Cardiac septum (tissue), 1 donor: ENCODE measurements around the gene LMAN1L. TPM values are rescaled to one million over a fixed set of nuclear protein-coding genes. Genes with fewer than 3 reads are reported as not detected.

Experiments used
- DNase-seq: peaks from one replicate; pipeline ENCODE4 v3.0.0-alpha.2; 2020; ENCODE audit warnings: low spot score
- intact Hi-C: fragments of 100-400 bp; cut with DNase I; formaldehyde crosslinking; loops from one replicate; pipeline ENCODE4 v1.14.0; 2022
- long read RNA-seq: library from polyadenylated mRNA; unstranded; transcript quantifications from one replicate; pipeline ENCODE4 v2.0.0, GENCODE V29; 2021
- total RNA-seq: library from RNA; stranded (reverse); fragmentation: NEBNext Ultra II Directional; extraction: Animal tissue kit (Norgen Biotek cat#: 25700); gene quantifications from one replicate; pipeline ENCODE4 v1.2.1, GENCODE V29; 2021
- donor health status: DM: no; HTN: no; CAD: no.

Gene LMAN1L
- 7.9 TPM for total RNA-seq
- long read RNA-seq, partial matches to known transcripts: 1 of 6 reads
- long read RNA-seq, other reads (novel, unspliced or antisense): 5 of 6 reads

DNA sequence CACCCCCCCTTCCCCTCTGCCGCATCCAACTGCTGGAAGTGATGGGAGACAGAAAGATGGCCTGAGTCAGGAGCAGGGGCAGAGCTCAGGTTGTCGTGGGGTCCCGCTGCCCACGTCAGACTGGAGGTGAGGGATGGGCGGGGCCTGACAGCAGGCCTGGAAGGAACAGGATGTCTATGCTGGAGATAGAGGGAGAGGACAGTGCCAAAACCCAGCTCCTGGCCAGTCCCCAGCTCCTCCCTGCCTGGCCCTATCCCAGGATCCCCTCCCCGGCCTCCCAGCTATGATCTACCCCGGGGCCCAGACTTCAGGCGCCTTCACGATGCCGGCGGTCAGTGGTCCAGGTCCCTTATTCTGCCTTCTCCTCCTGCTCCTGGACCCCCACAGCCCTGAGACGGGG lies at the start of gene LMAN1L:
Gene LMAN1L (plus strand): TSS at position 303 of the 400 bp plus-strand sequence. CDS start 20 bp downstream, at position 323.
- DNase-seq: no peak
- intact Hi-C loops: no loop called here

- intact Hi-C loops: no loop called here
- DNase-seq: no peak
Measured at GRCh38 chr15:74763416-74763815, 49.2 kb upstream of the LMAN1L start.

GRCh38 chr15:74767167-74768098 lies 45.2 kb upstream of the LMAN1L start:
- intact Hi-C loops: loop anchor here (5.0 kb wide), 1 partner anchor 395 kb away; no protein-coding TSS in a partner anchor
- no peak for DNase-seq

DNA sequence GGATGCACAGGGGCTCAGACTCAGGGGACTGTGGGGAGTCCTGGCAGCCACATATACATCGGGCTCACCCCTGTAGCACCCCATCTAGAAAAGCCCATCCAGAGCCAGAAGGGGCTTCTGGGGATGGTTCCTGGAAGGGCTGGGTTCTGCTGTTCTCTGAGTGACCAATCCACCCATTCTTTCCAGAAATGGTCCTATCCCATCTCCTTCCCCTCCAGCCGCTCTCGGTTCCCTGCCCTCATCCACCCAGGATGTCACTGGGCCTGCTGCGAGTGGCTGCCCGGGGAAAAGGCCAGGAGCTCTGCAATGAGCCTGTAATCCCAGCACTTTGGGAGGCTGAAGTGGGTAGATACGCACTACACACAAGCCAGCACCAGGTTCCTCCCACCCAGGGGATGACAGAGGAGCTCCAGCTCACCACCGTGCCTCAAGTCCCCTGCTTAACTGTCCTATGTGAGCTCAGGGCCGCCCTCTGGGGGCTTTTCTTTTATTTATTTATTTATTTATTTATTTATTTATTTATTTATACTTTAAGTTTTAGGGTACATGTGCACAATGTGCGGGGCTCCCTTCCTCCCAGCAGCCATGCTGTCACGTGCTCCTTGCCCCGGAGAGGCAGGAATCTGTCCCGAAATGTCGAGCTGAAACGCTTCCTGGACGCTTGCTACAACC lies 44.4 kb upstream of the LMAN1L start:
- intact Hi-C loops: loop anchor here (5.0 kb wide), 1 partner anchor 396 kb away; no protein-coding TSS in a partner anchor
- no peak for DNase-seq

DNA sequence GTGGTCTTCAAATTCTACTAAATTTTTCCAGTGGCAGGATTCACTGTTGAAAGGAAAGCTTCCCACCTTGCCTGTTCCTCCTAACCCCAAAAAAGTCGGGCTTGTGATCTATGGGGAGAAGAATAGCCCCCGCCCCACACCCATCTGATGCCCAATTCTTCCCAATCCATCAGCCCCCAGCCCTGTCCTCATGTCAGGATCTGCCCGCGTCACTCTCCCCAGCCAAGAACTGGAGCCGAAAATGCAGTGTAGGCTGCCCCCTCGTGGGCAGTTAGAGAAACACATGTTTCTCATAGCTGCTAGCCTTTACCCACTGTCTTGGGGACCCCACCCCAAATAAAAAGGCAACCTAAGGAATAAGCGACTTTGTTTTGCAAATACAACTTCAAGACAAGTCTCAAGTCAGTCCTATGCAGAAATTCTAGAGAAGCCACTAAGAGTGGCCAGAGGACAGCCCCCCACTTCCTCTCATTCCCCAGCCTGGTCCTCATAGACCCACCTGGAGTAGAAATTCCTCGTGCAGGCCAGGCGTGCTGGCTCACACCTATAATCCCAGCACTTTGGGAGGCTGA lies 43.8 kb upstream of the LMAN1L start:
- intact Hi-C loops: loop anchor here (1.0 to 5.0 kb wide), 2 partner anchors 134 to 397 kb away; no protein-coding TSS in a partner anchor

DNA sequence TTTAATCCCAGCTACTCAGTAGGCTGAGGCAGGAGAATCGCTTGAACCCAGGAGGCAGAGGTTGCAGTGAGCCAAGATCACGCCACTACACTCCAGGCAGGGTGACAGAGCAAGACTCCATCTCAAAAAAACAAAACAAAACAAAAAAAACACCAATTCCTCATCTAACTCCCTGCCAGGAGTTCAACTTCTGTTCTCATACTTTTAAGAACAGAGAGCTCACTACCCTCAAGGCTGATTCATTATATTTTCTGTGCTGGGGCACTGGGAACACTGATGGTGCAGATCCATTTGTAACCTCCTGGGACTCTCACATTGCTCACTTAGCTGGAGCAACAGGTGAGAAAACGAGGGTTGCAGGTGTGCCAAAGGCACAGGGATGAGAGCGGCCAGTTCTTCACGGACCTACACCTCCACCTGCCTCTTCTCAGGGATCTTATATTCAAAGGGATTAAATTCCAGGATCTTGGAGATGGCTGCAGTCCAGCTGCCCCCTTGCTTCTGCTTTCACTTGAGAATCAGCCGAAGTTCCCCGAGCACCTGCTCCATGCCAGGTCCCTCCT lies 43.1 kb upstream of the LMAN1L start:
- DNase-seq: no peak

More for the DNA sequence above, 43.8 kb upstream of the LMAN1L start:
- DNase-seq: peak; percentile 88

DNA sequence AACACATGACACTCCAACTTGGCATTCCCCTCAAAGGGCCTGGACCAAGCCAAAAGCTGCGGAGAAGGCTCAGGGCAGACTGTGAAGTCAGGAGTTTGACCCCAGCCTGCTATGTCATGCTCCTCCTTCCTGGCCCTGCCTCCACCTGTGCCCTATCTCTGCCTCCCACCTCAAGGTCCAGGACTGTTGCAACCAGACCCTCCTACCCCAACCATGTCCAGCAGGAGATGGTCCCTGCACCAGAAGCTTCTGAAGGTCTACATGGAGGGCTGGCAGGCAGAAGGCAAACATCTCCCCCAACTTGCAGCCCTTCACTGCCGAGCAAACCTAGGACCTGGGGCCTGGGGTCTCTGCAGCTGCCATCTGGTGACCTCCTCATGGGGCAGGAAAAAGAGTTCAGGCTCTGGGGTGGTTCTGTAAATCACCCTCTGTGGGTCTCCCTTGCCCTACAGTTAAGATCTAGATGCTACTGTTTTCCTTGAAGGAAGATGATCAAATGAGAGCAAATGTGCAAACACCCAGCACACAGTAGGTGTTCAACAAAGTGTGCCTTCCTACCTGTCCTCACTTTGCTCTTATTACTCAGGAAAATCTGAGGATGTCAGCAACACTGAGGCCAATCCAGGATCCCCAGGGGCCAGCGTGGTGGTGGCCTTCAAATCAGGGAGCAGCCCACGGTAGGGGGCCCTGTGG lies 42.3 kb upstream of the LMAN1L start:
- no peak for DNase-seq
- intact Hi-C loops: loop anchor here (2.0 to 5.0 kb wide), 2 partner anchors 67 to 180 kb away; no protein-coding TSS in a partner anchor

More for the DNA sequence above, 43.1 kb upstream of the LMAN1L start:
- intact Hi-C loops: loop anchor here (1.0 to 5.0 kb wide), 4 partner anchors 68 to 397 kb away; no protein-coding TSS in a partner anchor

DNA sequence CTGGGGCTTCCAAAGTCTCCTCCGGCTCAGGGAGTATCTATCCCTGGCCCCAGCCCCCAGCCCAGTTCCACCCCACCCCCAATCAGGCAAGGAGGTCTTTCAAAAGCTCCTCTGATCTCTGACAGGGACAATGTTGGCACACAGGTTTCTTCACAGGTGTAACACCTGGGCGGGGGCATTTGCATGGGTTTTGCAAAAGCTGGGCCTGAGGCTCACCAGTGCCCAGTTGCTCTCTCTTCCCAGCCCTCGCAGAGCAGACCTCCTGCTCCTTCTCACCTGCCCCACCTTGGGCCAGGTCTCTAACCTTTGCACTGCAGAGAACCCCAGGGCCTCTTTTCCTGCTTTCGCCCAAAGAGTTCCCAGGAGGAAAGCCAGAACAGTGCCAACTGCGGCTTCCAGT lies 39.3 kb upstream of the LMAN1L start:
- DNase-seq: no peak
- intact Hi-C loops: loop anchor here (5.0 kb wide), 1 partner anchor 64 kb away; no protein-coding TSS in a partner anchor

DNA sequence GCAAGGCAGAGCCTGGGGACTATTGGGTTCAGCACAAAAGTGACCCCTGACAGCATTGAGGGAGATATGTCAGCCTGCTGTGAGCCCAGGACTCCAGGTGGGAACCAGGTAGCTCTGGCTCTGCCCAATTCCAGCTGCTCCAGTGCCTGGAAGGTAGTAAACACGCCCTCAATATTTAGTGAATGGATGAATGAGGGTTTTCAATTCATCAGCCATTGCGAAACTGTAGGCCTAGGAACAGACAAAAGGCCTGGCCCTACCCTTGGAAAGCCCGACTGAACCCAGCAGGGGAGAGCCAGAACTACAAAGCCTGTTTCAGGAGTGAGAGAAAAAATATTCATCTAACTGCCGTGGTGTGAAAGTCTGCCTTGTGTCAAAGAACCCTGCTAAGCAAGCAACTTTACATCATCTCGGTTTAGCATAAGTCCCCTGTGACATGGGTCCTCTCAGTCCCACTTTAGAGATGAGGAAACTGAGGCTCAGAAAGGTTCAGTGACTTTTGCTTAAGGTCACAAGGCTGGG lies 38.8 kb upstream of the LMAN1L start:
- DNase-seq: no peak
- intact Hi-C loops: loop anchor here (5.0 kb wide), 1 partner anchor 64 kb away; no protein-coding TSS in a partner anchor

- intact Hi-C loops: no loop called here
- DNase-seq: no peak
Measured at GRCh38 chr15:74775132-74775562, 37.5 kb upstream of the LMAN1L start.

GRCh38 chr15:74775894-74776293 lies 36.7 kb upstream of the LMAN1L start:
- DNase-seq: no peak
- intact Hi-C loops: no loop called here

GRCh38 chr15:74776821-74777768 lies 35.5 kb upstream of the LMAN1L start:
- DNase-seq: no peak
- intact Hi-C loops: no loop called here

DNA sequence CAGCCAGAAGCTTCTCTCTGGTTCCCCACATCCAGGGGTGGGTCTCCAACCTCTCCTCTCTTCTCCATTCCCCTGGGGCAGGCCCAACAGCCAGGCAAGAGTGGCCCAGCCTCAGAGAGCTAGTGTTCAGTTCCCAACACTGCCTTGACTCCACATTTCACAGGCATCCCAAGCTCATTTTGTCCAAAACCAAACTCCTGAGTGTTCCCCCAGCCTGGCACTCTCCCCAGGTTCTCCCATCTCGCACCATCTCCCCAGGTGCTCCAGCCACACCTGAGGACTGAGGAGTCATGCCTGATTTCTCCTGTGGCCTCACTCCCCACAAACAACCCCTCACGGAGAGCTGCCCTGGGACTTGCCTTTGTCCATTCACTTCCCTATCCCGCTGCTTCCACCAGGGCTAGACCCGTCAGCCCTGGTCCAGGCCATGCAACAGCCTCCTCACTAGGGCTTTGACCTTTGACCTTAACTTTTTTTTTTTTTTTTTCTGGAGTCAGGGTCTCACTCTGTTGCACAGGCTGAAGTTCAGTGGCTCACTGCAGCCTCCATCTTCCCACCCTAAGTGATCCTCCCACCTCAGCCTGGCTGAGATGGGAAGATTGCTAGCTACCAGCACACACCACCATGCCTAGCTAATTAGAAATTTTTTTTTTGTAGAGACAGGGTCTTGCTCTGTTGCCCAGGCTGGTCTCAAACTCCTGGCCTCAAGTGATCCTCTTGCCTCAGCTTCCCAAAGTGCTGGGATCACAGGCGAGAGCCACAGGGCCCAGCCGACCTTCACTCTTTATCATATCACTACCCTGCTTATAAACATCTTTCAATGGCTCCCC lies 34.7 kb upstream of the LMAN1L start:
- no peak for DNase-seq
- intact Hi-C loops: no loop called here

DNA sequence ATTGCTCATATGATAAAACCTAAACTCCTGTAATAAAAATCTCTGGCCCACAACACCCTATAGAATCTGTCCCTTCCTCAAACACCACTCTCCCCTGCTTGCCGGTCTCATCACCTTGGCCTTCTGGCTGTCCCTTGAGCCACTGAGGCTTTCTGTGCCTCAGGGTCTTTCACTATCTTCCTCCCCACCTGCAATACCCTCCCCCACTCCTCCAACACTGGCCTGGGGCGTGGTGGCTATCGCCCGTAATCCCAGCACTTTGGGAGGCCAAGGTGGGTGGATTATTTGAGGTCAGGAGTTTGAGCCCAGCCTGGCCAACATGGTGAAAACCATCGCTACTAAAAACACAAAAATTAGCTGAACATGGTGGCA lies 34.0 kb upstream of the LMAN1L start:
- intact Hi-C loops: no loop called here
- no peak for DNase-seq

GRCh38 chr15:74779162-74779648 lies 33.4 kb upstream of the LMAN1L start:
- intact Hi-C loops: no loop called here

More at GRCh38 chr15:74779162-74779648, 33.4 kb upstream of the LMAN1L start:
- DNase-seq: no peak
